ENCODE measurements around the gene NSUN4.
A peak's percentile ranks its signal among the peaks of the same experiment; 100 is the strongest.
"Not testable (repeated sequence)": the region's sequence is repeated elsewhere in the genome, so short reads cannot be mapped to it uniquely, and the experiment has no call there.

Gene NSUN4

DNA sequence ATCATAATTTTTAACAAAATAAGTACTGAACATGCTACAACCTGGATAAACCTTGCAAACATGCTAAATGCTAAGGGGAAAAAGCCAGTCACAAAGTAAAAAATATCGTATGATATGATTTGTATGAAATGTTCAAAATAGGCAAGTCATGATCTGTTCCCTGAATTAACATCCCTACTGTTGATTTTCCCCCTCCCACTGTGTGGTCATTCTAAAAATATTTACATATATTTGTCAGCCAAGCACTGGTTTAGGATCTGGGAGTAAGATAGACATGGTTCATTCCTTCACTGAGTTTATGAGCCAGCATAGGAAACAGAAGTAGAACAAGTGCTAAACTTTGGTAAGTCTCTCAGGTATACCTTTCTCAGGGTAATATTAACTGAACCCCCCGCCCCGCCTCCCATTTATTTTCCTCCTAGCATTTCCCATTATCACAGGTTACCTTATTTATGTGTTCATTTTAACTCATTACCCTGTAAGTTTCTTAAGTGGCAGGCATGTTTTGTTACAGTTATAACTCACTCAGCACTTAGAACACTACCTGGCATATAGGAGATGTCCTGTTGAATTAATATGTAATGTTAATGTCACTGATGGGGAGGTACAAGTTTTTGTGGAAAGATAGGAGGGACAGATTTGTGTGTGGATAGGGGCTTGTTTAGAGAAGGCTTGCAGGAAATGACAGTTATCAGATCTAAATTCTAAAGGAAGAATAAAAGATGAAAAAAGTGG is 24.8 kb upstream of the NSUN4 start:
- DNase-seq (ENCODE audit: low read depth) = no peak
- H3K4me3 ChIP-seq (ENCODE audit: low read depth, low read length) = no peak overlapping the region
- TF ChIP-seq, protein P1, sequence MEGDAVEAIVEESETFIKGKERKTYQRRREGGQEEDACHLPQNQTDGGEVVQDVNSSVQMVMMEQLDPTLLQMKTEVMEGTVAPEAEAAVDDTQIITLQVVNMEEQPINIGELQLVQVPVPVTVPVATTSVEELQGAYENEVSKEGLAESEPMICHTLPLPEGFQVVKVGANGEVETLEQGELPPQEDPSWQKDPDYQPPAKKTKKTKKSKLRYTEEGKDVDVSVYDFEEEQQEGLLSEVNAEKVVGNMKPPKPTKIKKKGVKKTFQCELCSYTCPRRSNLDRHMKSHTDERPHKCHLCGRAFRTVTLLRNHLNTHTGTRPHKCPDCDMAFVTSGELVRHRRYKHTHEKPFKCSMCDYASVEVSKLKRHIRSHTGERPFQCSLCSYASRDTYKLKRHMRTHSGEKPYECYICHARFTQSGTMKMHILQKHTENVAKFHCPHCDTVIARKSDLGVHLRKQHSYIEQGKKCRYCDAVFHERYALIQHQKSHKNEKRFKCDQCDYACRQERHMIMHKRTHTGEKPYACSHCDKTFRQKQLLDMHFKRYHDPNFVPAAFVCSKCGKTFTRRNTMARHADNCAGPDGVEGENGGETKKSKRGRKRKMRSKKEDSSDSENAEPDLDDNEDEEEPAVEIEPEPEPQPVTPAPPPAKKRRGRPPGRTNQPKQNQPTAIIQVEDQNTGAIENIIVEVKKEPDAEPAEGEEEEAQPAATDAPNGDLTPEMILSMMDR (IDR thresholded peaks at IDR 0.05; ENCODE audit: low read depth, low read length, missing control alignments) = no peak

DNA sequence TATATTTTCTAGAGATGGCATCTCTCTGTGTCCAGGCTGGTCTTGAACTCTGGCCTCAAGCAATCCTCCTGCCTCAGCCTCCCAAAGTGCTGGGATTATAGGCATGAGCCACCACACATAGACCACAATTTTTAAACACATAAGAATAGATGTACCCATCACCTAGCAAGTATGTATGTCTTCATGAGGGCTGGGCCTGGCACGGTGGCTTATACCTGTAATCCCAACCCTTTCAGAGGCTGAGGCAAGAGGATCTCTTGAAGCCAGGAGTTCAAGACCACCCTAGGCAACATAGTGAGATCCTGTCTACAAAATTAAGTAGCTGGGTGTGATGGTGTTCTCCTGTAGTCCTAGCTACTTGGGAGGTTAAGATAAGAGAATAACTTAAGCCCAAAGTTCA is 23.3 kb upstream of the NSUN4 start:
- no peak for DNase-seq (ENCODE audit: low read depth)
- TF ChIP-seq, protein P1 (IDR thresholded peaks at IDR 0.05; ENCODE audit: low read depth, low read length, missing control alignments) = no peak
- no peak overlapping the region for H3K4me3 ChIP-seq (ENCODE audit: low read depth, low read length)

DNA sequence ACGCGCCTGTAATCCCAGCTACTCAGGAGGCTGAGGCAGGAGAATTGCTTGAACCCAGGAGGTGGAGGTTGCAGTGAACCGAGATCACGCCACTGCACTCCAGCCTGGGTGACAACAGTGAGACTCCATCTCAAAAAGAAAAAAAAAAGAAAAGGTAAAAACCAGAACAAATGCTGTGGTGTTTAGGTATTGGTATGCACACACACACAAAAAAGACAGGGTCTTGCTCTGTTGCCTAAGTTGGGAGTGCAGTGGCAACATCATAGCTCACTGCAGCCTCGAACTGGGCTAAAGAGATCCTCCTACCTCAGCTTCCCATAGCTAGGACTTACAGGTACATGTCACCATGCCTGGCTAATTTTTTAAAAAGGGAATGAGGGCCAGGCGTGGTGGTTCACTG is 21.3 kb upstream of the NSUN4 start:
- DNase-seq (ENCODE audit: low read depth); H3K4me3 ChIP-seq (ENCODE audit: low read depth, low read length): not testable (repeated sequence)

DNA sequence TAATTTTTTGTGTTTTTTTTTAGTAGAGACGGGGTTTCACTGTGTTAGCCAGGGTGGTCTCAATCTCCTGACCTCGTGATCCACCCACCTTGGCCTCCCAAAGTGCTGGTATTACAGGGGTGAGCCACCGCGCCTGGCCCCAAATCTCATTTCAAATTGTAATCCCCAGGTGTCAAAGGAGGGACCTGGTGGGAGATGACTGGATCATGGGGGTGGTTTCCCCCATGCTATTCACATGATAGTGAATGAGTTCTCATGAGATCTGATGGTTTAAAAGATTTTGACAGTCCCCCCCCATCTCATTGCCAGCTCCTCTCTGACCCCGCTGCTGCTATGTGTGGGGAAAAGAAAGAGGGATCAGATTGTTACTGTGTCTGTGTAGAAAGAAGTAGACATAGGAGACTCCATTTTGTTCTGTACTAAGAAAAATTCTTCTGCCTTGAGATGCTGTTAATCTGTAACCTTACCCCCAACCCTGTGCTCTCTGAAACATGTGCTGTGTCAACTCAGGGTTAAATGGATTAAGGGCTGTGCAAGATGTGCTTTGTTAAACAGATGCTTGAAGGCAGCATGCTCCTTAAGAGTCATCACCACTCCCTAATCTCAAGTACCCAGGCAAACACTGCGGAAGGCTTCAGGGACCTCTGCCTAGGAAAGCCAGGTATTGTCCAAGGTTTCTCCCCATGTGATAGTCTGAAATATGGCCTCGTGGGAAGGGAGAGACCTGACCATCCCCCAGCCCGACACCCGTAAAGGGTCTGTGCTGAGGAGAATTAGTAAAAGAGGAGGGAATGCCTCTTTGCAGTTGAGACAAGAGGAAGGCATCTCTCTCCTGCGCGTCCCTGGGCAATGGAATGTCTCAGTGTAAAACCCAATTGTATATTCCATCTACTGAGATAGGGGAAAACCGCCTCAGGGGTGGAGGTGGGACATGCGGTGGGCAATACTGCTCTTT is 20.4 kb upstream of the NSUN4 start:
- not testable (repeated sequence) for H3K4me3 ChIP-seq (ENCODE audit: low read depth, low read length); DNase-seq (ENCODE audit: low read depth)

DNA sequence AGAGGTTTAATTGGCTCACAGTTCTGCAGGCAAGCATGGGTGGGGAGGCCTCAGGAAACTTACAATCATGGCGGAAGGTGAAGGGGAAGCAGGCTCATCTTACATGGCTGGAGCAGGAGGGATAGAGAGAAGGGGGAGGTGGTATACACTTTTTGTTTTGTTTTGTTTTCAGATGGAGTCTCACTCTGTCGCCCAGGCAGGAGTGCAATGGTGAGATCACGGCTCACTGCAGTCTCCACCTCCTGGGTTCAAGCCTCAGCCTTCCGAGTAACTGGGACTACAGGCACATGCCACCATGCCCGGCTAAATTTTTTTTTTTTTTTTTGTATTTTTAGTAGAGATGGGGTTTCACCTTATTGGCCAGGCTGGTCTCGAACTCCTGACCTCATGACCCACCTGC is 18.4 kb upstream of the NSUN4 start:
- H3K4me3 ChIP-seq (ENCODE audit: low read depth, low read length); DNase-seq (ENCODE audit: low read depth): not testable (repeated sequence)

DNA sequence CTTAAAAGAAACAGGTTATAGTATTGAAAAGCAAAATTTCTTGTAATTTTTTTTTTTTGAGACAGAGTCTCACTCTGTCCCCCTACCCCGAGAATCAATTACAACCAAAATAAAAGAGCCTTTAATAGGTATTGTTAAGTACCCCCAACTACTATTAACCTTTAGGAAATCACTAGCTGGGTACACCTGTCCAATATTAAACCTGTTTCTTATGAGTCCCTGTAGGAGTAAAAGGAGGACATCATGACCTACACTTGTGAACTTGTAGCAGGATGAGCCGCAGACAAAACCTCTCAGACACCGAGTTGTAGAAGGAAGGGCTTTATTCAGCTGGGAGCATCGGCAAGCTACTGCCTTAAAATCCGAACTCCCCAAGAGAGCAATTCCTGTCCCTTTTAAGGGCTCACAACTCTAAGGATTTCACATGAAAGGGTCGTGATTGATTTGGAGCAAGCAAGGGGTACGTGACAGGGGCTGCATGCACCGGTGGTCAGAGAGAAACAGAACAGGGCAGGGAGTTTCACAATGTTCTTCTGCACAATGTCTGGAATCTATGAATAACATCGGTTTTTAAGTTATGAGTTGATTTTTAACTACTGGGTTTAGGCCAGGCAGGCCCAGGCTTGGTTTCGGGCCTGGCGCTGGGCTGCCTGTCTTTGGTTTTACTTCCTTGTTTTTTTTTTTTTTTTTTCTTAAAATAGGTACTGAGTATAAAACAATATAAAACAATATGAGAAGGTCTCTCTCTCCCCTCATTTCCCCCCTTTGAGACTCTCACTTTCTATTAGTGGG is 15.1 kb upstream of the NSUN4 start:
- H3K4me3 ChIP-seq (ENCODE audit: low read depth, low read length) = peak overlapping the region; percentile 38
- not testable (repeated sequence) for DNase-seq (ENCODE audit: low read depth)

DNA sequence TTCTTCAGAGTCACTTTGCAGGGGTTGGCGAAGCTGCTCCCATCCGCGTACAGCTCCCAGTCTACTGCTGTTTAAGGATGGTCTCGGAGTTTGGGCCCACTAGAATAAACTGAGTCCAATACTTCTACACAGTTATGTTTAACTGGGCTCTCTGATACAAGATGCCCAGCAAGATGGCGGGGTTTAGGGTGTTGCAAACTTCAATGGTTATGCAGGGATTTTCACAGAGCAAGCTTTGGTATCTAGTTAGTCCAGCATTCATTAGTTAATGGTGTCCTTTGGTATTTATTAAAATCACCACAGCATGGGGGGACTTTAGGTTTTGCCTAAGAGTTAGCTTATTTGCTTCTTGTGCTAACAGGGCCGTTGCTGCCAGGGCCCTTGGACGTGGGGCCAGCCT is 12.4 kb upstream of the NSUN4 start:
- peak overlapping the region; percentile 10 for H3K4me3 ChIP-seq (ENCODE audit: low read depth, low read length)
- DNase-seq (ENCODE audit: low read depth) = not testable (repeated sequence)

DNA sequence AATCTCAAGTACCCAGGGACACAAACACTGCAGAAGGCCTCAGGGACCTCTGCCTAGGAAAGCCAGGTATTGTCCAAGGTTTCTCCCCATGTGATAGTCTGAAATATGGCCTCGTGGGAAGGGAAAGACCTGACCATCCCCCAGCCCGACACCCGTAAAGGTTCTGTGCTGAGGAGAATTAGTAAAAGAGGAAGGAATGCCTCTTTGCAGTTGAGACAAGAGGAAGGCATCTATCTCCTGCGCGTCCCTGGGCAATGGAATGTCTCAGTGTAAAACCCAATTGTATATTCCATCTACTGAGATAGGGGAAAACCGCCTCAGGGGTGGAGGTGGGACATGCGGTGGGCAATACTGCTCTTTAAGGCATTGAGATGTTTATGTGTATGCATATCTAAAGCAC is 10.8 kb upstream of the NSUN4 start:
- peak overlapping the region; percentile 85 for H3K4me3 ChIP-seq (ENCODE audit: low read depth, low read length)
- not testable (repeated sequence) for DNase-seq (ENCODE audit: low read depth)

DNA sequence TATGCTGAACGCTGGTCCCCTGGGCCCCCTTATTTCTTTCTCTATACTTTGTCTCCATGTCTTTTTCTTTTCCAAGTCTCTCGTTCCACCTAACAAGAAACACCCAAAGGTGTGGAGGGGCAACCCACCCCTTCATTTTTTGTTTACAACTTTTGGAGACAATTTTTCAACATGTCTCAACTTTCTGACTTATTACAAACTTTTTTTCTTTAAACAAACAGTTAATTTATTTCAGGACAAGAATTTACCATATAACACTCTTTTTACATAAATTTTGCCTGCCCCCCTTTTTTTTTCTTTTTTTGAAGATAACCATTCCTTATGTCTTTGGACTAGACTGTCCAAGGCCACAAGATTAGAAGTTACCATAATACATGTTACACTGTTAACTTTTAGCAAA is 10.2 kb upstream of the NSUN4 start:
- not testable (repeated sequence) for DNase-seq (ENCODE audit: low read depth)
- H3K4me3 ChIP-seq (ENCODE audit: low read depth, low read length) = peak overlapping the region; percentile 85

DNA sequence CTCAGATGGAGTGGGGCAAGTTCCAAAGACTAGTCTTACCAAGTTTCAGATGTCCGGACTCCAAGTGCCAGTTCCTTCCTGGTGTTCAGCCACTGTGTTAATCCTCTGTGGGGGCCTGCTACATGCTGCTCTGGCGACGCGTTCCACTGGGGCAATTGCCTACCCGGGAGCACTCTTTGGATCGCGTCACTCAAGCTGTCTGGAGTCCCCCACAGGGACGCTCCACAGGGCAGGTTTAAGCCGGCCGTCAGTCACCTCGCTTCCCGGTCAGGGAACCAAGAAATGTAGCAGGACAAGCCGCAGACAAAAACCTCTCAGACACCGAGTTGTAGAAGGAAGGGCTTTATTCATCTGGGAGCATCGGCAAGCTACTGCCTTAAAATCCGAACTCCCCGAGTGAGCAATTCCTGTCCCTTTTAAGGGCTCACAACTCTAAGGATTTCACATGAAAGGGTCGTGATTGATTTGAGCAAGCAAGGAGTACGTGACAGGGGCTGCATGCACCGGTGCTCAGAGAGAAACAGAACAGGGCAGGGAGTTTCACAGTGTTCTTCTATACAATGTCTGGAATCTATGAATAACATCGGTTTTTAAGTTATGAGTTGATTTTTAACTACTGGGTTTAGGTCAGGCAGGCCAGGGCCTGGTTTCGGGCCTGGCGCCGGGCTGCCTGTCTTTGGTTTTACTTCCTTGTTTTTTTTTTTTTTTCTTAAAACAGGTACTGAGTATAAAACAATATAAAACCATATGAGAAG is 8.6 kb upstream of the NSUN4 start:
- H3K4me3 ChIP-seq (ENCODE audit: low read depth, low read length) = peak overlapping the region; percentile 85
- DNase-seq (ENCODE audit: low read depth) = not testable (repeated sequence)

Data from GM12864 (cell line).